Hepatocyte (in vitro differentiated cells): ENCODE measurements around the gene HS6ST2. TPM values are rescaled to one million over a fixed set of nuclear protein-coding genes. Genes with fewer than 3 reads are reported as not detected.

Source experiments
- DNase-seq: peaks from one replicate; pipeline ENCODE4 v3.0.0-alpha.2; 2016; ENCODE audit warnings: low spot score
- H2AFZ ChIP-seq: fragments of 200-600 bp; sonication (generic); 2 replicates; pipeline ENCODE4 v1.6.0; 2016; ENCODE audit warnings: antibody characterized with exemption, mild to moderate bottlenecking
- H3K27ac ChIP-seq: fragments of 200-600 bp; sonication (generic); 2 replicates; pipeline ENCODE4 v1.5.1; 2016; ENCODE audit warnings: mild to moderate bottlenecking
- H3K27me3 ChIP-seq: fragments of 200-600 bp; sonication (generic); 2 replicates; pipeline ENCODE4 v1.6.1; 2016
- H3K36me3 ChIP-seq: fragments of 200-600 bp; sonication (generic); replicated peaks from 2 replicates; pipeline ENCODE4 v1.5.1; 2016; ENCODE audit warnings: low read depth; ENCODE audit not compliant: insufficient read depth
- H3K4me1 ChIP-seq: fragments of 200-600 bp; sonication (generic); 2 replicates; pipeline ENCODE4 v1.5.1; 2016; ENCODE audit warnings: mild to moderate bottlenecking, moderate library complexity; ENCODE audit not compliant: insufficient read depth
- H3K4me2 ChIP-seq: fragments of 200-600 bp; sonication (generic); 2 replicates; pipeline ENCODE4 v1.6.0; 2016
- H3K4me3 ChIP-seq: fragments of 200-600 bp; sonication (generic); 2 replicates; pipeline ENCODE4 v1.5.1; 2016; ENCODE audit warnings: mild to moderate bottlenecking
- H3K79me2 ChIP-seq: fragments of 200-600 bp; sonication (generic); 2 replicates; pipeline ENCODE4 v1.6.0; 2017; ENCODE audit warnings: mild to moderate bottlenecking
- H3K9me2 ChIP-seq: fragments of 200-600 bp; sonication (generic); replicated peaks from 2 replicates; pipeline ENCODE4 v1.6.0; 2017; ENCODE audit warnings: mild to moderate bottlenecking; ENCODE audit not compliant: insufficient read depth
- H3K9me3 ChIP-seq: fragments of 200-600 bp; sonication (generic); 2 replicates; pipeline ENCODE4 v1.5.1; 2016; ENCODE audit warnings: low read depth, mild to moderate bottlenecking
- H4K20me1 ChIP-seq: fragments of 200-600 bp; sonication (generic); 2 replicates; pipeline ENCODE4 v1.6.0; 2016; ENCODE audit warnings: mild to moderate bottlenecking; ENCODE audit not compliant: insufficient read depth, poor library complexity, severe bottlenecking
- EZH2 ChIP-seq: fragments of 200-600 bp; sonication (generic); IDR thresholded peaks from 2 replicates; pipeline ENCODE4 v1.6.1; 2016; ENCODE audit warnings: antibody characterized with exemption, mild to moderate bottlenecking, borderline replicate concordance
- EZH2phosphoT487 ChIP-seq: fragments of 200-600 bp; sonication (generic); IDR thresholded peaks from one replicate; pipeline ENCODE4 v1.6.1; 2018; ENCODE audit warnings: antibody characterized with exemption, mild to moderate bottlenecking, low read depth, moderate library complexity; ENCODE audit not compliant: unreplicated experiment, severe bottlenecking
- WGBS: methylation state at CpG from one replicate; pipeline ENCODE4 v1.1.6; 2016; ENCODE audit warnings: low lambda C conversion rate; ENCODE audit errors: missing lambda C conversion rate; 5-methylcytosine and 5-hydroxymethylcytosine counted together
- polyA plus RNA-seq: library from polyadenylated mRNA; unstranded; fragments of >200 nt; fragmentation: Nextera tagmentation; extraction: Ambion mirVana; gene quantifications from 2 replicates; pipeline ENCODE4 v1.2.1, GENCODE V29; 2016
- total RNA-seq: library from RNA; depleted of rRNA; stranded (reverse); fragments of >200 nt; gene quantifications from 2 replicates; pipeline ENCODE4 v1.2.3, GENCODE V29; 2014
- TF ChIP-seq, protein P1 (sequence below): fragments of 200-600 bp; sonication (generic); IDR thresholded peaks from 2 replicates; pipeline ENCODE4 v1.5.1; 2016; ENCODE audit warnings: antibody characterized with exemption, mild to moderate bottlenecking; ENCODE audit not compliant: poor library complexity

The HS6ST2 gene
- total and polyA plus RNA-seq, 2 experiments from 2014 or later = 17.4 to 21.9 TPM

DNA sequence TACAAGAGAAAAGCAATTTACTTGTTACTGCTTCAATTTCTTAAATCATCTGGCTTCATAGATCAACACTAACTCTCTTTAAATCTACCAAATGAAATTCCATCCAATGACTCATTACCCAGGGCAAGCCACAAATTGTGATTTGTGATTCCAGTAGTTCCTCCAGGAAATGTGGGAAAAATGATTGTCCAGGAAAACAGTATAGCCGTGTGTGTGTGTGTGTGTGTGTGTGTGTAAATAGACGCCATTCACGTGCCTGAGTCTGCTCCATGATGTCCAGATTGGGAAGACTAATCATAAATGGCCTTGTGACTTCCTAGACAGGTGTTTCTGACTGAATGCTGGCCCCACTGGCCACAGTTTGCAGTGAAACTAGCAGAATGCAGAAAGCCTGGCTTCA is 121.3 kb downstream of the HS6ST2 start:
- Histone ChIP-seq H4K20me1 (no peaks in the 10 kb centered on the region), H3K27ac (peak overlapping the region; percentile 62), H3K9me2 (no peaks in the 10 kb centered on the region), H2AFZ (no peak overlapping the region), H3K27me3 (no peaks in the 10 kb centered on the region), H3K4me2 (no peak overlapping the region), H3K4me3 (no peak overlapping the region), H3K4me1 (peaks cover 6% of the 10 kb centered on the region), H3K79me2 (no peaks in the 10 kb centered on the region), H3K36me3 (no peaks in the 10 kb centered on the region), H3K9me3 (no peaks in the 10 kb centered on the region)
- DNase-seq = peak; percentile 23
- WGBS = 46% methylated on average over 3 of the region's 3 CpGs
- TF ChIP-seq, protein P1, sequence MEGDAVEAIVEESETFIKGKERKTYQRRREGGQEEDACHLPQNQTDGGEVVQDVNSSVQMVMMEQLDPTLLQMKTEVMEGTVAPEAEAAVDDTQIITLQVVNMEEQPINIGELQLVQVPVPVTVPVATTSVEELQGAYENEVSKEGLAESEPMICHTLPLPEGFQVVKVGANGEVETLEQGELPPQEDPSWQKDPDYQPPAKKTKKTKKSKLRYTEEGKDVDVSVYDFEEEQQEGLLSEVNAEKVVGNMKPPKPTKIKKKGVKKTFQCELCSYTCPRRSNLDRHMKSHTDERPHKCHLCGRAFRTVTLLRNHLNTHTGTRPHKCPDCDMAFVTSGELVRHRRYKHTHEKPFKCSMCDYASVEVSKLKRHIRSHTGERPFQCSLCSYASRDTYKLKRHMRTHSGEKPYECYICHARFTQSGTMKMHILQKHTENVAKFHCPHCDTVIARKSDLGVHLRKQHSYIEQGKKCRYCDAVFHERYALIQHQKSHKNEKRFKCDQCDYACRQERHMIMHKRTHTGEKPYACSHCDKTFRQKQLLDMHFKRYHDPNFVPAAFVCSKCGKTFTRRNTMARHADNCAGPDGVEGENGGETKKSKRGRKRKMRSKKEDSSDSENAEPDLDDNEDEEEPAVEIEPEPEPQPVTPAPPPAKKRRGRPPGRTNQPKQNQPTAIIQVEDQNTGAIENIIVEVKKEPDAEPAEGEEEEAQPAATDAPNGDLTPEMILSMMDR = no peak
- TF ChIP-seq EZH2 (no peak), EZH2phosphoT487 (no peak)

DNA sequence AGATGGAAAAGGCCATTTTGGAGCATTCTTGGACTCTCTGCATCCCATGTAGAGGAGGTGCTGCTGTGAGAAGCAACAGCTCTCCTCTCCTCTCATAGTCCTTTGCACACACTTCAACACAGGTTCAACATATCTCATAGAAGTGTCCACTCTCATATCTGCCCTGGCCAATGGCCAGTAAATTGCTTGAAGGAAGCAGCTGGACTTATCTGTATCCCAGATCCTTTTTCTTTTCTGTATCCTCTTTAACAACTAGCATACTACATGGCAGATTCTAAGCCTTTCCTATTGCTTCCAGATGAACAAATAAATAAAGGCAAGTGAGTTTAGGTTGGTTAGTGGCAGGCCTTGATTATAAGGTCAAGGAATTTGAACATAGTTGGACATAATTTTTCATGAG is 122.0 kb downstream of the HS6ST2 start:
- no peaks in the 10 kb centered on the region for H3K9me3 ChIP-seq
- H3K4me3 ChIP-seq = no peak overlapping the region
- H3K27ac ChIP-seq = no peak overlapping the region
- peaks cover 6% of the 10 kb centered on the region for H3K4me1 ChIP-seq
- H3K36me3 ChIP-seq = no peaks in the 10 kb centered on the region
- H3K9me2 ChIP-seq = no peaks in the 10 kb centered on the region
- H3K27me3 ChIP-seq = no peaks in the 10 kb centered on the region
- no peak overlapping the region for H3K4me2 ChIP-seq
- H2AFZ ChIP-seq = no peak overlapping the region
- TF ChIP-seq EZH2 (no peak), EZH2phosphoT487 (no peak)
- TF ChIP-seq, protein P1 = no peak
- no peaks in the 10 kb centered on the region for H4K20me1 ChIP-seq
- DNase-seq = no peak
- H3K79me2 ChIP-seq = no peaks in the 10 kb centered on the region

DNA sequence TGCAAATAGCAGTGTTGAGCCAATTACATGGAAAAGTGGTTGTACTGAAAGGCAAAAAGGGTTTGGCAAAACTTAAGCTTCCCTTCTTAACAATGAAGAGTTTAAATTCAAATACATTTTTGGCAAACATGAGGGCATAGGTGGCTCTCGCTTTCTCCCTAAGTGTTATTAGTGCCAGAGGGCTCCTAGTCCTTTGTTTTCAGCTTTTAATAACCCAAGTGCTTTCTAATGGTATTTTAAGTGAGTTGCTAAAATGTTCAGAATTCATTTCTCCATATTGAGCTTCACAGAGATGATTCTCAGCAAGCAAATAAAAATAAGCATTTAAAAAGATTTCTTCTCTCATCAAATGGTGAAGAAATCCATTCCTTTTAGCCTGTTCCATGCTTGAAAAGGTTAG is 123.7 kb downstream of the HS6ST2 start:
- DNase-seq = no peak
- TF ChIP-seq, protein P1 = no peak
- TF ChIP-seq EZH2phosphoT487 (no peak), EZH2 (no peak)
- Histone ChIP-seq H2AFZ (no peak overlapping the region), H3K4me3 (no peak overlapping the region), H3K27me3 (no peaks in the 10 kb centered on the region), H3K9me3 (no peaks in the 10 kb centered on the region), H3K4me2 (no peak overlapping the region), H3K79me2 (no peaks in the 10 kb centered on the region), H4K20me1 (no peaks in the 10 kb centered on the region), H3K9me2 (no peaks in the 10 kb centered on the region), H3K36me3 (no peaks in the 10 kb centered on the region), H3K4me1 (peaks cover 6% of the 10 kb centered on the region), H3K27ac (no peak overlapping the region)
- 66% methylated on average over 1 of the region's 1 CpG for WGBS

DNA sequence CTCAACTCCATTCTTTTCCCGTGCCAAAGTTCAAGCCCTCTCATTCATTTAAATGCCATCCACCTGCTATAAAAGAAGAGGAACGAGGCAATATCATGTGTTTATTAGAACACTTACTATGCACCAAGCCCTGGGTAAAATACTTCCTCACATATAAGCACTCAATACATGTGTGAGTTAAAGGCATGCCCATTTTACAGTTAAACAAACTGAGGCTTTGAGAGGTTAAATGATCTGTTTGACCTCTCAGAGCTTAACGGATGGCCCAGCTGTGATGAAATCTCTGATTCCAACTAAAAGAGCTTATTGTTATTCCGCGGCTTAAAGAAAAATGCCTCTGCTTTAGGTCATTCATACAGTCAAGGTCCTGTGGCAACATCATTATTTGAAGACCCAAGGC is 124.3 kb downstream of the HS6ST2 start:
- TF ChIP-seq, protein P1 = no peak
- TF ChIP-seq EZH2phosphoT487 (no peak), EZH2 (no peak)
- Histone ChIP-seq H2AFZ (no peak overlapping the region), H3K4me1 (peaks cover 6% of the 10 kb centered on the region), H4K20me1 (no peaks in the 10 kb centered on the region), H3K79me2 (no peaks in the 10 kb centered on the region), H3K27ac (no peak overlapping the region), H3K36me3 (no peaks in the 10 kb centered on the region), H3K9me3 (no peaks in the 10 kb centered on the region), H3K27me3 (no peaks in the 10 kb centered on the region), H3K9me2 (no peaks in the 10 kb centered on the region), H3K4me3 (no peak overlapping the region), H3K4me2 (no peak overlapping the region)
- WGBS = 76% methylated on average over 5 of the region's 5 CpGs
- DNase-seq = no peak
